Activated T-helper 1 cell treated with anti-CD3 and anti-CD28 coated beads, Interleukin-12 subunit alpha, Interleukin-12 subunit beta, Interleukin-2, Interleukin-4 antibody, amounts not matched to agents 30 ng/mL and 10 ng/mL and 1 ng/mL, durations not matched to agents 14 hours and 24 hours and 36 hours (primary cell): ENCODE measurements around the gene IQGAP3. TPM values are rescaled to one million over a fixed set of nuclear protein-coding genes. Genes with fewer than 3 reads are reported as not detected.
A peak's percentile ranks its signal among the peaks of the same experiment; 100 is the strongest.
"Not testable (repeated sequence)": the region's sequence is repeated elsewhere in the genome, so short reads cannot be mapped to it uniquely, and the experiment has no call there.

Experiments
- DNase-seq: peaks from one replicate; pipeline ENCODE4 v3.0.0; 2021; ENCODE audit warnings: low spot score
- H3K27ac Mint-ChIP-seq: one replicate; pipeline ENCODE4 v1.8.0; 2021; ENCODE audit warnings: mild to moderate bottlenecking, mixed read lengths
- H3K27me3 Mint-ChIP-seq: one replicate; pipeline ENCODE4 v1.8.0; 2022; ENCODE audit warnings: mild to moderate bottlenecking, moderate library complexity, mixed read lengths; ENCODE audit not compliant: insufficient read depth
- H3K36me3 Mint-ChIP-seq: one replicate; pipeline ENCODE4 v1.8.0; 2021; ENCODE audit warnings: low read depth, mixed read lengths
- H3K4me1 Mint-ChIP-seq: one replicate; pipeline ENCODE4 v1.8.0; 2021; ENCODE audit warnings: low read depth, mixed read lengths
- H3K4me3 Mint-ChIP-seq: one replicate; pipeline ENCODE4 v1.8.0; 2021; ENCODE audit warnings: mild to moderate bottlenecking, moderate library complexity, mixed read lengths
- H3K9me3 Mint-ChIP-seq: one replicate; pipeline ENCODE4 v1.8.0; 2021; ENCODE audit warnings: mixed read lengths
- intact Hi-C: fragments of 100-400 bp; cut with micrococcal nuclease; formaldehyde crosslinking; loops from one replicate; pipeline ENCODE4 v1.15.1; 2024
- total RNA-seq: library from RNA; stranded (reverse); gene quantifications from 2 replicates; pipeline ENCODE4 v1.2.3, GENCODE V29; 2022

IQGAP3 gene
- total RNA-seq, 1 donor from 2014 or later: 11.2 TPM

- Mint-ChIP-seq H3K4me1 (peaks cover 19% of the 10 kb centered on the region), H3K27me3 (no peaks in the 10 kb centered on the region), H3K9me3 (no peaks in the 10 kb centered on the region), H3K4me3 (peak within 1 kb of the TSS; percentile 83), H3K27ac (peak within 1 kb of the TSS; percentile 85), H3K36me3 (peaks cover 24% of the 10 kb centered on the region)
- intact Hi-C loops: loop anchor here (1.0 to 5.0 kb wide), 5 partner anchors 7 to 253 kb away; partner anchors contain the start of genes CCT3, GPATCH4, IQGAP3 and ISG20L2
- DNase-seq: peak; percentile 68
These were observed 19.2 kb upstream of the IQGAP3 start, which contains the start of gene NAXE for GRCh38 chr1:156591432-156592157. TSS of gene NAXE (plus strand) at chr1:156591776. CDS start at chr1:156591805, 29 bp downstream.

- no peak for DNase-seq
- peaks cover 19% of the 10 kb centered on the region for H3K36me3 Mint-ChIP-seq
- no peaks in the 10 kb centered on the region for H3K27me3 Mint-ChIP-seq
- H3K9me3 Mint-ChIP-seq: no peaks in the 10 kb centered on the region
- H3K4me1 Mint-ChIP-seq: peaks cover 19% of the 10 kb centered on the region
- peak overlapping the region; percentile 85 for H3K27ac Mint-ChIP-seq
- peak overlapping the region; percentile 83 for H3K4me3 Mint-ChIP-seq
- intact Hi-C loops: loop anchor here (1.0 to 5.0 kb wide), 4 partner anchors 10 to 253 kb away; partner anchors contain the start of genes CCT3, GPATCH4, IQGAP3 and ISG20L2
These were observed 18.7 kb upstream of the IQGAP3 start for GRCh38 chr1:156591181-156591431.

- H3K27ac Mint-ChIP-seq: peak overlapping the region; percentile 85
- peak overlapping the region; percentile 83 for H3K4me3 Mint-ChIP-seq
- no peaks in the 10 kb centered on the region for H3K27me3 Mint-ChIP-seq
- no peak for DNase-seq
- peaks cover 19% of the 10 kb centered on the region for H3K4me1 Mint-ChIP-seq
- H3K36me3 Mint-ChIP-seq: peaks cover 14% of the 10 kb centered on the region
- intact Hi-C loops: loop anchor here (1.0 to 5.0 kb wide), 4 partner anchors 11 to 252 kb away; partner anchors contain the start of genes CCT3, GPATCH4, IQGAP3 and ISG20L2
- H3K9me3 Mint-ChIP-seq: no peaks in the 10 kb centered on the region
These were observed 18.2 kb upstream of the IQGAP3 start for GRCh38 chr1:156590326-156591180.

GRCh38 chr1:156589546-156589945 lies 17.2 kb upstream of the IQGAP3 start:
- H3K4me1 Mint-ChIP-seq: peaks cover 19% of the 10 kb centered on the region
- H3K27ac Mint-ChIP-seq: no peak overlapping the region
- no peaks in the 10 kb centered on the region for H3K27me3 Mint-ChIP-seq
- intact Hi-C loops: no loop called here
- H3K9me3 Mint-ChIP-seq: no peaks in the 10 kb centered on the region
- H3K36me3 Mint-ChIP-seq: peaks cover 5% of the 10 kb centered on the region
- DNase-seq: no peak
- H3K4me3 Mint-ChIP-seq: no peak overlapping the region

GRCh38 chr1:156587927-156588326 lies 15.6 kb upstream of the IQGAP3 start:
- H3K36me3 Mint-ChIP-seq, H3K27me3 Mint-ChIP-seq, intact Hi-C loops, H3K27ac Mint-ChIP-seq, H3K9me3 Mint-ChIP-seq, H3K4me3 Mint-ChIP-seq, DNase-seq: not testable (repeated sequence)
- H3K4me1 Mint-ChIP-seq: peaks cover 19% of the 10 kb centered on the region

GRCh38 chr1:156586892-156587477 lies 14.6 kb upstream of the IQGAP3 start:
- no peak for DNase-seq
- intact Hi-C loops: no loop called here
- Mint-ChIP-seq H3K27ac (no peak overlapping the region), H3K4me3 (no peak overlapping the region), H3K27me3 (no peaks in the 10 kb centered on the region), H3K9me3 (no peaks in the 10 kb centered on the region), H3K36me3 (no peaks in the 10 kb centered on the region), H3K4me1 (peaks cover 20% of the 10 kb centered on the region)

GRCh38 chr1:156586323-156586722 lies 14.0 kb upstream of the IQGAP3 start:
- H3K27me3 Mint-ChIP-seq: no peaks in the 10 kb centered on the region
- H3K27ac Mint-ChIP-seq: no peak overlapping the region
- intact Hi-C loops: no loop called here
- H3K4me1 Mint-ChIP-seq: peaks cover 22% of the 10 kb centered on the region
- H3K36me3 Mint-ChIP-seq: no peaks in the 10 kb centered on the region
- no peak for DNase-seq
- no peaks in the 10 kb centered on the region for H3K9me3 Mint-ChIP-seq
- H3K4me3 Mint-ChIP-seq: no peak overlapping the region

- Mint-ChIP-seq H3K4me3 (no peak overlapping the region), H3K4me1 (peaks cover 12% of the 10 kb centered on the region), H3K27ac (no peak overlapping the region), H3K9me3 (no peaks in the 10 kb centered on the region), H3K27me3 (no peaks in the 10 kb centered on the region), H3K36me3 (no peaks in the 10 kb centered on the region)
- DNase-seq: no peak
- intact Hi-C loops: loop anchor here (1.0 kb wide), 3 partner anchors 7 to 23 kb away; partner anchors contain the start of gene GPATCH4
These were observed 12.4 kb upstream of the IQGAP3 start for GRCh38 chr1:156584813-156585212.

GRCh38 chr1:156583821-156584622 lies 11.7 kb upstream of the IQGAP3 start:
- Mint-ChIP-seq H3K27ac (no peak overlapping the region), H3K4me1 (peaks cover 12% of the 10 kb centered on the region), H3K4me3 (no peak overlapping the region), H3K9me3 (no peaks in the 10 kb centered on the region), H3K27me3 (no peaks in the 10 kb centered on the region), H3K36me3 (no peaks in the 10 kb centered on the region)
- intact Hi-C loops: loop anchor here (1.0 kb wide), 3 partner anchors 8 to 24 kb away; partner anchors contain the start of gene GPATCH4
- DNase-seq: peak; percentile 51

GRCh38 chr1:156582388-156583017 lies 10.1 kb upstream of the IQGAP3 start:
- intact Hi-C loops: no loop called here

GRCh38 chr1:156581661-156582387 lies 9.5 kb upstream of the IQGAP3 start:
- Mint-ChIP-seq H3K27me3 (no peaks in the 10 kb centered on the region), H3K9me3 (no peaks in the 10 kb centered on the region), H3K27ac (peak overlapping the region; percentile 83), H3K4me1 (peaks cover 12% of the 10 kb centered on the region), H3K4me3 (peak overlapping the region; percentile 74), H3K36me3 (no peaks in the 10 kb centered on the region)
- intact Hi-C loops: no loop called here
- DNase-seq: no peak

More at GRCh38 chr1:156582388-156583017, 10.1 kb upstream of the IQGAP3 start:
- Mint-ChIP-seq H3K27me3 (no peaks in the 10 kb centered on the region), H3K4me3 (peak overlapping the region; percentile 74), H3K36me3 (no peaks in the 10 kb centered on the region), H3K4me1 (peaks cover 12% of the 10 kb centered on the region), H3K9me3 (no peaks in the 10 kb centered on the region), H3K27ac (peak overlapping the region; percentile 83)
- DNase-seq: no peak
